Measurements from ENCODE around the gene SLIT3.

DNA sequence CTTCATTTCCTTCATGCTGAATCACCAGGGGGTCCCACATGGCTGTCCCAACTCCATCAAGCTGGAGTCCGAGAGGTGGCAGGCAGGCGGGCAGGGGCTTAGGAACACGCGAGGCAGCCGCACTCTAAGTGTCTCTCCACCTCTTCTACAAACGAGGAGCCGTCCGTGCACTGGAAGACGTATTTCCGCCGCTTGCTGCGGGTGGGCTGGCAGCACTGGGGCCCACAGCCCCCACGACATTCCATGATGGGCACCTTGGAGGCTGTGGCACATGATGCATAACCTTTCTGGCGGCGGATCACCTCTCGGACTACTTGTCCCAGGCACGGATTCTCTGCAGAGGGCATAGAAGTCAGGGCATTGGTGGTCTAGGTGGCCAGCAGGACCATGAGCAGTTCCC lies 634.6 kb downstream of the SLIT3 start:
- TF ChIP-seq, protein P1, sequence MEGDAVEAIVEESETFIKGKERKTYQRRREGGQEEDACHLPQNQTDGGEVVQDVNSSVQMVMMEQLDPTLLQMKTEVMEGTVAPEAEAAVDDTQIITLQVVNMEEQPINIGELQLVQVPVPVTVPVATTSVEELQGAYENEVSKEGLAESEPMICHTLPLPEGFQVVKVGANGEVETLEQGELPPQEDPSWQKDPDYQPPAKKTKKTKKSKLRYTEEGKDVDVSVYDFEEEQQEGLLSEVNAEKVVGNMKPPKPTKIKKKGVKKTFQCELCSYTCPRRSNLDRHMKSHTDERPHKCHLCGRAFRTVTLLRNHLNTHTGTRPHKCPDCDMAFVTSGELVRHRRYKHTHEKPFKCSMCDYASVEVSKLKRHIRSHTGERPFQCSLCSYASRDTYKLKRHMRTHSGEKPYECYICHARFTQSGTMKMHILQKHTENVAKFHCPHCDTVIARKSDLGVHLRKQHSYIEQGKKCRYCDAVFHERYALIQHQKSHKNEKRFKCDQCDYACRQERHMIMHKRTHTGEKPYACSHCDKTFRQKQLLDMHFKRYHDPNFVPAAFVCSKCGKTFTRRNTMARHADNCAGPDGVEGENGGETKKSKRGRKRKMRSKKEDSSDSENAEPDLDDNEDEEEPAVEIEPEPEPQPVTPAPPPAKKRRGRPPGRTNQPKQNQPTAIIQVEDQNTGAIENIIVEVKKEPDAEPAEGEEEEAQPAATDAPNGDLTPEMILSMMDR (IDR thresholded peaks at IDR 0.05 in 4 of 5, conservative IDR thresholded peaks at IDR 0.05 in 1 of 5), result no peak
- no peak for TF ChIP-seq POLR2A (IDR thresholded peaks at IDR 0.05)

All from gastrocnemius medialis (tissue), 4 donors.